ENCODE data around the gene RFTN1.

The RFTN1 gene

DNA sequence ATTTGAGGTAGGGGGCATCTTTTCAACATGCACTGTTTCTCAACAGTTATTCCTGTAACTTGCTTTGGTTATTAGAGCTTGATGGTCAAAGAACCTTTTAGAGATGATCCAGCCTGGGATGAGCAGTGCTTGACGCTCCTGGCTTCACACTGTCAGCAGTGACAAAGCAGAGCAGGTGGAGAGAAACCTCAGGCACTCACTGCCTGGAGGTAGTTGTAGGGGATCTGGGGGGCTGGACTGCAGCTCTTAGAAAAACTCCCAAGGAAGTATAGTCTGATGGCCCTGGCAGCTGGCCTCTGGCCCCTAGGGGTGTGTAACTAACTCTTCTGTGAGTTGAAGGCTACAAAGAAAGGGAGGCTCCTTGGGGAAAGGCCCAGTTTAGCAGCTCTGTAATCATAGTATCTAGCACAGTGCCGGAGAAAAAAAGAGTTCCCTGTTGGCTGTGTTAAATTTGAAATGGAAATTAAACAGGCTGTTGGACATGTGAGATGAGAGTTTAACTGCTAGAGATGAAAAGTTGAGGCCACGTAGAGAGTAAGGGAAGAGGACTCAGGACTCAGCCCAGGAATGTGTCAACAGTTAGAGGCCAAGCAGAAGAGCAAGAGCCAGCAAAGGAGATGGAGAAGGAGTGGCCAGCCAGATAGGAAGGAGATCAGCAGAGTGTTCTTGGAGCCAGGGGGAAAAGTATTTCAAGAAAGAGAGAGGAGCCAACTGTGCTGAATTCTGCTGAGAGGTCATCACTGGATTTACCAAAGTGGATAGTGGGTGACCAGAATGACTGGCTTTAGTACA is 234.3 kb downstream of the RFTN1 start:
- DNase-seq (ENCODE audit: low read depth), result peak; percentile 21

GRCh38 chr3:16277471-16277870 is 236.0 kb downstream of the RFTN1 start:
- DNase-seq (ENCODE audit: low read depth), result peak; percentile 84

DNA sequence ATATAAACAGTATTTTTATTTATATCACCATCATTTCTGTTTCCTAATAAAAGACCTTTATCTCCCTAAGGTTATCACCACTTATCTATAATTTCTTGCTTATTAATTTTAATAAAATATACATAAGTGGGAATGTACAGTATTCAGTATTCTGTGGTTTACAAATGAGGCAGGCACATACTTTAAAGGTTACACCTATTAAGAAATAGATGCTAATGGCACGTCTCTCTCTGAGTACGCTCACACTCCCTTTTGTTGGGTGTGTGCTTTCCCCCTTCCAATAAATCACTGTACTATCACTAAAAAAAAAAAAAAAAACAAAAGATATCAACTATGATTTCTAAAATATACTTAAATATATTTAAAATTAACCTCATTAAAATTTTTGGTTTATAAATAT is 239.6 kb downstream of the RFTN1 start:
- DNase-seq (ENCODE audit: low read depth), result no peak

- DNase-seq (ENCODE audit: low read depth), result no peak
Observed at GRCh38 chr3:16272588-16272987, 240.9 kb downstream of the RFTN1 start.

GRCh38 chr3:16270855-16271254 is 242.6 kb downstream of the RFTN1 start:
- no peak for DNase-seq (ENCODE audit: low read depth)

- no peak for DNase-seq (ENCODE audit: low read depth)
Observed at GRCh38 chr3:16266714-16267113, 246.8 kb downstream of the RFTN1 start.

Measured in EH (cell line).